Parathyroid adenoma (tissue), 2 donors: Measurements from ENCODE around the gene COA8.

Experiments used
- H2AFZ ChIP-seq: fragments of 300-600 bp; sonication (generic); one replicate; pipeline ENCODE4 v1.7.0; 2017; ENCODE audit warnings: antibody characterized with exemption, mild to moderate bottlenecking
- H3K27ac ChIP-seq: fragments of 300-600 bp; sonication (generic); one replicate; pipeline ENCODE4 v1.7.0; 2017
- H3K27me3 ChIP-seq: fragments of 300-600 bp; sonication (generic); one replicate; pipeline ENCODE4 v1.7.0; 2017; ENCODE audit warnings: low read length; ENCODE audit not compliant: control insufficient read depth, insufficient read depth
- H3K36me3 ChIP-seq: fragments of 300-600 bp; sonication (generic); one replicate; pipeline ENCODE4 v1.7.0; 2017; ENCODE audit warnings: low read length; ENCODE audit not compliant: control insufficient read depth, insufficient read depth
- H3K4me1 ChIP-seq: fragments of 300-600 bp; sonication (generic); one replicate; pipeline ENCODE4 v1.7.0; 2017; ENCODE audit warnings: control low read depth
- H3K4me2 ChIP-seq: fragments of 300-600 bp; sonication (generic); one replicate; pipeline ENCODE4 v1.7.0; 2017; ENCODE audit warnings: low read length
- H3K4me3 ChIP-seq: fragments of 300-600 bp; sonication (generic); one replicate; pipeline ENCODE4 v1.7.0; 2017; ENCODE audit warnings: low read depth, low read length
- H3K79me2 ChIP-seq: fragments of 300-600 bp; sonication (generic); one replicate; pipeline ENCODE4 v1.7.0; 2017; ENCODE audit warnings: control low read depth
- H3K9ac ChIP-seq: fragments of 300-600 bp; sonication (generic); one replicate; pipeline ENCODE4 v1.7.0; 2017; ENCODE audit warnings: mild to moderate bottlenecking
- H3K9me3 ChIP-seq: fragments of 300-600 bp; sonication (generic); one replicate; pipeline ENCODE4 v1.7.0; 2017; ENCODE audit warnings: low read length; ENCODE audit not compliant: control insufficient read depth
- TF ChIP-seq, protein P1 (sequence below): fragments of 300-600 bp; sonication (generic); IDR thresholded peaks from one replicate; pipeline ENCODE4 v1.7.0; 2017; ENCODE audit warnings: antibody characterized with exemption, mild to moderate bottlenecking
- donor health status: primary hyperparathyroidism.

The COA8 gene

DNA sequence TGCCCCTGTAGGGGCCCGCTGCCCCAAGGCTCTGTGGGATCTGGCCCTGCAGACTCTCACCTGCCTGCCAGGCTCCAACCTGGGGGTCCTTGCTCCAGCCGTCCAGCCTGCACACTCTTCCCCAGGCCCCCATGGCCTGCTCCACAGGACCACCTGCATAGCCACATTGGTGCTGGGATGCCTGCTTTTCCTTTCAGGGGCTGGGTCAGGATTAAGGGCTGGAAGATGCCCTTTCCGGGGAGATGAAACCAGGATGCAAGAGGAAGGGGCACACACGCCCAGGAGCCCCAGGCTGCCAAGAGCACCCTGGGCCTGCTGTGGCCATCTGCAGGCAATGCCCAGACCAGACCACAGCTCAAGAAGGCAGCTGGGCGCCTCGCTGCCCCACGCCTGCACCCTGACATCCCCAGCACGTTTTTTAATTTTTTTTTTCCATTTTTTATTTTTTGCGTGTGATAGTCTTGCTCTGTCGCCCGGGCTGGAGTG is 15.3 kb upstream of the COA8 start:
- Histone ChIP-seq H3K27me3 (no peaks in the 10 kb centered on the region), H3K9ac (no peak overlapping the region), H3K4me1 (peaks cover 2% of the 10 kb centered on the region), H3K4me3 (no peak overlapping the region), H3K27ac (no peak overlapping the region), H3K36me3 (no peaks in the 10 kb centered on the region), H2AFZ (no peak overlapping the region), H3K9me3 (no peaks in the 10 kb centered on the region), H3K4me2 (no peak overlapping the region), H3K79me2 (peaks cover 18% of the 10 kb centered on the region)
- TF ChIP-seq, protein P1, sequence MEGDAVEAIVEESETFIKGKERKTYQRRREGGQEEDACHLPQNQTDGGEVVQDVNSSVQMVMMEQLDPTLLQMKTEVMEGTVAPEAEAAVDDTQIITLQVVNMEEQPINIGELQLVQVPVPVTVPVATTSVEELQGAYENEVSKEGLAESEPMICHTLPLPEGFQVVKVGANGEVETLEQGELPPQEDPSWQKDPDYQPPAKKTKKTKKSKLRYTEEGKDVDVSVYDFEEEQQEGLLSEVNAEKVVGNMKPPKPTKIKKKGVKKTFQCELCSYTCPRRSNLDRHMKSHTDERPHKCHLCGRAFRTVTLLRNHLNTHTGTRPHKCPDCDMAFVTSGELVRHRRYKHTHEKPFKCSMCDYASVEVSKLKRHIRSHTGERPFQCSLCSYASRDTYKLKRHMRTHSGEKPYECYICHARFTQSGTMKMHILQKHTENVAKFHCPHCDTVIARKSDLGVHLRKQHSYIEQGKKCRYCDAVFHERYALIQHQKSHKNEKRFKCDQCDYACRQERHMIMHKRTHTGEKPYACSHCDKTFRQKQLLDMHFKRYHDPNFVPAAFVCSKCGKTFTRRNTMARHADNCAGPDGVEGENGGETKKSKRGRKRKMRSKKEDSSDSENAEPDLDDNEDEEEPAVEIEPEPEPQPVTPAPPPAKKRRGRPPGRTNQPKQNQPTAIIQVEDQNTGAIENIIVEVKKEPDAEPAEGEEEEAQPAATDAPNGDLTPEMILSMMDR: no peak

DNA sequence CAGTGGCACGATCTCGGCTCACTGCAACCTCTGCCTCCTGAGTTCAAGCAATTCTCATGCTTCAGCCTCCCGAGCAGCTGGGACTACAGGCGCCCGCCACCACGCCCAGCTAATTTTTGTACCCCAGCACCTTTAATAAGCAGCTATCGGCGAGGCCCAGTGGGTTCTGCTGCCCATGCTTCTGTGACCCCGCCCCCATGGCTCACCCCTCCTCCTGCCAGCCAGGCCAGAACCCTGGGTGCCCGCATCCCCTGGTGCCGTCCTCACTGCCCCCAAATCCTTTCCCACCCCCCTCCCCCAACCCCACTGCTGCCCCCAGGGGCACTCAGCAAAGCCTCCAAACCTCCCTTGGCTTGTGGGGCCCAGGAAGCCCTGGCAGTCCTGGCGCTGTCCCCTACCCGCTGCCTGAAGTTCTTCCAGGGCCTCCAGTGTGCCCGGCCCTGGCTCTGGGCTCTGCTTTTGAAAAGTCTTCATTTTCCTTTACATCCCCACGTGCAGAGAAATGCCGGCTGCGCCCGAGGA is 14.8 kb upstream of the COA8 start:
- Histone ChIP-seq H2AFZ (no peak overlapping the region), H3K27ac (no peak overlapping the region), H3K27me3 (no peaks in the 10 kb centered on the region), H3K4me1 (no peaks in the 10 kb centered on the region), H3K4me2 (no peak overlapping the region), H3K79me2 (peaks cover 20% of the 10 kb centered on the region), H3K4me3 (no peak overlapping the region), H3K9ac (no peak overlapping the region), H3K9me3 (no peaks in the 10 kb centered on the region), H3K36me3 (no peaks in the 10 kb centered on the region)
- TF ChIP-seq, protein P1: no peak

DNA sequence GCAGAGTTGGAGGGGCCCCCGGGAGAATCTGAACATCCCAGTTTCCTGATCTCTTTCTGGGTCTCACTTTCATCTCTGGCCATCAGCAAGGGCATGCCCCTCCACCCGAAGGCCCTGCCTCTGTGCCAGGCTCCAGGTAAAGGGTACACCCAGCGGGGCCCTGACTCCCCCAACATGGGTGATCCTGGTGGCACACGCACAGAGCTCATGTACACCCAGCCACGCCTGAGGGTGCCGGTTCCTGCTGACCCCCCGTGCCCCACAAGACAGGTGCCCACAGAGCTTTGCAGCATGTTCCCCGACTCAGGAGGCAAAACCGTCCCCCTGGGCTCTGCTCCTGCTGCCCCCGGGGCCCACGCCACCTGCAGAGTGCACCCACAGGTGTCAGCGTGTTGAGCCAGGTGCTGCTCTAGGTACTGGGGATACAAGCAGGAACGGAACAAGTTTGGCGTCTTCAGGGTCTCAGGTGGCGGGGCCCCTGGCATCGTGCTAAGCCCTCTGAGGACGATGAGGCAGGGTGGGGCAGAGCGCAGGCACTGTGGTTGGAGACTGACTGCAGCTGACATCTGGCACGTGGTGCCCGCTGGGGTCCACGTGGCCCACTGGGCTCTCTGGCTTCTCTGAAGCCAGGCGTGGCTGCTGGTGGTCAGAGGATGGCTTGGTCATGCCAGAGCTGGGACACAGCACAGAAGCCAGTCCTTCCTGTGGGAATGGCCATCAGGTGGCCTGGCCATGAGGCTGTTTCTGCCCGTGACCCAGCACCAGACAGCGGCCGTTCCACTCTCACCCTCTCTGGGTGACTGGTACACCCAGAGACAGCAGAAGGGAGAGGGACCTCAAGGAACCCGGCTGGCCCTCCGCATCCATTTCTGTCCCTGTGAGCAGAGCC is 14.1 kb upstream of the COA8 start:
- peaks cover 22% of the 10 kb centered on the region for H3K79me2 ChIP-seq
- no peak overlapping the region for H3K4me3 ChIP-seq
- TF ChIP-seq, protein P1: no peak
- no peaks in the 10 kb centered on the region for H3K27me3 ChIP-seq
- H3K27ac ChIP-seq: no peak overlapping the region
- H3K4me1 ChIP-seq: no peaks in the 10 kb centered on the region
- H3K36me3 ChIP-seq: no peaks in the 10 kb centered on the region
- H3K4me2 ChIP-seq: no peak overlapping the region
- no peak overlapping the region for H3K9ac ChIP-seq
- H3K9me3 ChIP-seq: no peaks in the 10 kb centered on the region
- H2AFZ ChIP-seq: no peak overlapping the region

DNA sequence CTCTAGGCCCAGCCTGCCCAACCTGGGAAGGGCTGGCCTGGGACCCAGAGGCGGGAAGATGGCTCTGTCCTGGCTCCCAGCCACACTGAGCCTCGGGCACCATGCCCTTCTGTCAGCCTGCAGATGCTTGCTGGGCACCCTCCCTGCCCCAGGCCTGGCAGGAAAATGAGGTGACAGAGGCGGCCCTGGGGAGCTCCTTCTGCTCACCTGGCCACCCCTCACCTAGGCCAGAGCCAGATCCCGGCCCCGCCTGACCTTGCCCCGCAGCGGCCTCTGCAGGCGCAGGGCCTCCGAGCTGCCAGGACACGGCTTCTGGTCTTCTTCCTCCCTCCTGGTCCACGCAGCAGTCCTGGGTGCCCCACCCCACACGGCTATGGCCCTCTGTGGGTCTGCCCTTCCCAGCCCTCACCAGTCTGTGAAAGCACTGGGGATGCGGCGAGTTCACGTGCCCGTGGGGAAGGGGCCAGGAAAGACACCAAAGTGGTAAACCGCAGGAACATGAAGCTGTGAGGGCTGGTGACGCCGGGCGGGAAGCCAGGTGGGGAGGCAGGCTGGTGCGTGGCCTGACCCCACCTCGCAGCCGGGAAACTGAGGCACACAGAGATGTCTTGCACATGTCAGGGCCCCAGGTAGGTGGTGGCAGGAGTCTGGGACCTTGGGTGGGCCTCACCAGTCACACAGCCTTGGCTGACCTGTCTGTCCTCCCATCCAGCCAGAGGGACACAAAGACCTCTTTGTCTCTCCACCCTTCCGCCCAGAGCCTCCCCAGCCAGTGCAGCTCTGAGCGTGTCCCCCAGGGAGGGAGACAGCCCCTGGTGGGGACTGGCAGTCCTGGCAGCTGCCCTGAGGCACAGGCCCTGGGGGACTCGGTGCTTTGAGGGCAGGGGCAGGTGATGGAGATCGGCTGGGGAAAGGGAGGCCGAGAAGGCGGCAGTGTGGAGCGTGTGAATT is 13.1 kb upstream of the COA8 start:
- Histone ChIP-seq H2AFZ (no peak overlapping the region), H3K4me3 (no peak overlapping the region), H3K36me3 (no peaks in the 10 kb centered on the region), H3K9ac (no peak overlapping the region), H3K9me3 (no peaks in the 10 kb centered on the region), H3K4me1 (no peaks in the 10 kb centered on the region), H3K79me2 (peaks cover 24% of the 10 kb centered on the region), H3K27ac (no peak overlapping the region), H3K4me2 (no peak overlapping the region), H3K27me3 (no peaks in the 10 kb centered on the region)
- TF ChIP-seq, protein P1: no peak
